Activated CD4-positive, CD25-positive, alpha-beta regulatory T cell treated with anti-CD3 and anti-CD28 coated beads, Interleukin-2, amount 50 U/mL, for 16 hours (primary cell): ENCODE results near the gene SSBP3.

Experiments
- DNase-seq: peaks from one replicate; pipeline ENCODE4 v3.0.0-alpha.2; 2020; ENCODE audit warnings: low read depth, low spot score

SSBP3 gene

GRCh38 chr1:54305906-54306514 is 100.2 kb downstream of the SSBP3 start:
- DNase-seq = no peak

GRCh38 chr1:54304518-54304917 is 101.7 kb downstream of the SSBP3 start:
- DNase-seq = no peak

- no peak for DNase-seq
These were observed 103.0 kb downstream of the SSBP3 start for GRCh38 chr1:54302951-54303843.

GRCh38 chr1:54302549-54302948 is 103.6 kb downstream of the SSBP3 start:
- no peak for DNase-seq

DNA sequence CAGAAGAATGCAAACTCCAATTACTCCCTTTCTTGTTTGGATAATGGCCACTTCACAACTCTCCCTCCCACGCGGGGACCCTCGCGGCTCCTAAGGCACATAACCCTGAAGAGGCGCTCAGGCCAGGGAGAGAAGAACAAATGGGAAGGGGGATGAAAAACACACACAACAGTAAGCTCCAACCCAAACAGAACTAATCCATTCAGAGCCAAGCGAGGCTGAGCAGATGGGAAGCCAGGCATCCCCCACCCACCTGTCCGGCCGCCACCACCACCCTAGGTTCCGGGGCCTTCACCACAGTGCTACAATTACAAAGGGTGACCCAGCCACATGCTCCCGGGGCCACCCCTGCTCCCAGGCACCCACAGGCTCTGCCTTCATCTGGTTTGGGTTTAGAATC is 104.7 kb downstream of the SSBP3 start:
- no peak for DNase-seq

GRCh38 chr1:54300401-54300800 is 105.8 kb downstream of the SSBP3 start:
- DNase-seq = no peak

- DNase-seq = no peak
These were observed 107.2 kb downstream of the SSBP3 start for GRCh38 chr1:54299037-54299436.

DNA sequence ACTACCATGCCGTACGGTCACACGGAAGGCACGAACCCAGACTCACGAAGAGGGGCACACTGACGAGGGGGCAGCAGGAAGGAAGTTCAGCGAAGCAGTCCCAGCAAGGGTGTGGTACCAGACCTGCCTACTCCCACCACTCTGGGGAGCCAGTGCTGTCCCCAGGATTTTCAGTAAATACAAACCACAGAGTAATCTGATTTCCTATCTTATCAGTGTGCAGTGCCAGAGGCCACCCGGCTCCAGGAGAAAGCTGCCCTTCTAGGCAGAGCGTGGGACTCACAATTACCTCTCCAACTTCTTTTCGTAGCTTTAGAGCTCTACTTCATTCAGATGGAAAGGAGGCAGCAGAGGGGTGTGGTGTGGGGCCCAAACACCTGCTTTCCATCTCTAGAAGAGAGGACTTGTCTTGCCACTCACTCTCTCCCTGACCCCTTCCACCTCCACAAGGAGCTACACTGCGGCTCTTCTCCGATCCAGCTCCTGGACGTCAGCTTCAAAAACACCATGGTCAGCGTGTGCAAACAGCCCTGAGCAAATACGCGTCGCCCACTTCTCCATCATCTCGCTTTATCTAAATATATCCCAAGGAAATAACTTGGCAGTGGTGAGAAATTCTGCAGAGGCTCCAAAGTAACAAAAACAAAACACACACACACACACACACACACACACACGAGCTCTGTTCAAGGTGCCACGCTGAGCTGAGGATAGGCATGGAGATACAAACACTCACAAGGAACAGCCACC is 107.7 kb downstream of the SSBP3 start:
- DNase-seq = no peak

- DNase-seq = no peak
These were observed 108.5 kb downstream of the SSBP3 start for GRCh38 chr1:54297596-54298283.

DNA sequence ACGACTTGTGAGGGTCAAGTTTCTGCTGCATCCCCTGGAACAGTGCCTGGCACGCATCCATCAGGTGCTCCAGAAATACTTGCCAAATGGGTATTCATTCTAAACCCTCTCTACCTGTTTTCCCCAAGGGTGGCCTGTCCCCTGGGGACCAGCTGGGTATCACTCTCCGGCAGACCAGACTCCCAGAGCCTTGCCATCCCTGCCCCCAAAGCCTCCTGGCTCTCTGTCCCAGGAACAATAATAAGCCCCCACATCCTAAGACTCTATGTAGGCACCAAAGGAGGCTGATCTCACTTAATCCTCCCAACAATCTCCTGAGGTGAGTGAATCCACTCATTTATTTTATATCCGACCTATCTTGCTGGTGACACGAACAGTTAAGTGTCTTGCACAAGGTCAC is 109.5 kb downstream of the SSBP3 start:
- no peak for DNase-seq

DNA sequence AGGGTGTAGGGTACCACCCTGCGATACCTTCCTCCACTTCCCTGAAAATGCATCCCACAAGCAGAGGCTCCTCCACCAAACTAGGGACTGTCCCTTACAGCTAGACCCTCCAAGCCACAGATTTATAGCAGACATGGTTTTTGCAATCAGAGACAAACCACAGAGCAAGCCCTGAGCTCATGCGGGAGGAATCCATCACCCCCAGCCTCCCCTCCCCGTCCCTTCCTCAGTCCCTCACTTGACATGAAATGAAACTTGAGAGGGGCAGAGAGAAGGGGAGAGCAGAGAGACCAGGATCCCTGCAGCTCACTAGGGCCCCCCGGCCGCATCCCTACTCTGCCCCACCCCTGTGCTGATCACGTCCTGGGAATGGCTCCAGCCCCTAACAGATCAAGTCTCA is 111.3 kb downstream of the SSBP3 start:
- DNase-seq = no peak

DNA sequence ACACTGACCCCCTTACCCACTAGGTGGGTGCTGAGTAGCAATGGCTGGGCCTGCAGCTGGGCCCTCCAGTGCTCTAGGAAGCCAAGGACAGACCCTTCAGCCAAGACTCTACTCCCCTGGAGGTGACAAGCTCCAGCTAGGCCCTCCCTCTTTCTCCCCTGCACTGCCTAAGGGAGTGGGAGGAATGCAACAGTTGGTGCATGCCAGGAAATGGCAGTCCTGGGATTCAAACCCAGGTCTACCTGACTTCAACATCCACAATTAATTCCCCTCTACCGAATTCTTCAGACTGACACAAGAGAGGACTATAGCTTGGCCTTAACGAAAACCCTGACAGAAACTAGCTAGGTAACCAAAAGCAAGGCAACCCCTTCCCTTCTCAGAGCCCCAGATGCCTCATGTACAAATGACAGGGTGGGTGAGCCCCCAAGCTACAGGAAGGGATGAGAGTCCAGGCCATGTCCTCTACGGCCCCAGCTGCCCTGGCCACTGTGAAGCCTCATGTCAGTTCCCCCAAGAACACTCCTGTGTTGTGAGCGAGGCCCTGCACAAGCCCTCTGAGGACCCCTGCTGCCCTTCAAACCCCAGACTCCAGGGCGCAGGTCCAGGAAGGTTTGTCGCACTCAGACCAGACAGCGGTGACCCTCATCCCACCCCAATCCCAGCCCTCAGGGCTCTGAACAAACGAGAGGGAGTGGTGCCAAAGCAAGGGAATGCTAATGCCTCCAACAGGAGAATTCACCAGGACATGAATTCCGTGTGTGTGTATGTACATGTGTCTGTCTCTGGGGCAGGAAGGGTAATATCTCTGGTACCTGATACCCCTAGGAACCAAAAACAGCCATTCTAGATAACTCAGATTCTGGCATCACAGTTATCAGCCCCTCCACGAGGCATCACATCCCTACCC is 113.9 kb downstream of the SSBP3 start:
- no peak for DNase-seq

DNA sequence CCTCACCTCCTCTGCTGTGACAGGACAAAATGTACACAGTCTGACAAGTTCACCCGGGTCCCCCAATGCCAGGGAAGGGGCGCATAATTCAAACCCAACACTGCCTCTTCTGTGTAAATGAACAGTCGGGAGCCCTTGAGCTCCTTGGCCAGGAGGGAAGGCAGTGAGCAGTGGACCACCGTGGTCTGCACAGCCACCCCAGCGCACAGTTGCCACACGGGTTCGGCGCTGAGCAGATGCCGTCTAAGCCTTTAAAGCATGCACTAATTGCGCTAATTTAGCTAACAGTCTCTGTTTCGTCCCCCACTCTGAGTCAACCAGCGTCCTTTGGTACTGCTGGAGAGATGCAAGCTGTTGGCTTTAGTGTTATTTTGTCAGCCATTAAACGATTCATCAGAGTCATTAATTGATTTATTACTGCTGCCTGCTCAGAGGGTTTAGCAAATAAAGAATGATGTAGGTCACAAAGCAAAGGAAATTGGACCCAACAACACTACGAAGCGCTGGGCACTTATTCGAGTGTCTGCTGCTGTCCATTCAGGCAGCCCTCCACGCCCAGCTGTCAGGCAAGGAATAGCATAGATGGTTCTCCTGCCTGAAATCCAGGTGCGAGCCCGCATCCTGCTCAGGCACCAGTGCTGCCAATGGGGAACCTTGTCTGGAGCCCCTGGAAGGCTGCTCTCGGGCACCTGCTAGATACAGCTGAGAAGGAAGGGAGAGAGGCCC is 114.8 kb downstream of the SSBP3 start:
- no peak for DNase-seq

DNA sequence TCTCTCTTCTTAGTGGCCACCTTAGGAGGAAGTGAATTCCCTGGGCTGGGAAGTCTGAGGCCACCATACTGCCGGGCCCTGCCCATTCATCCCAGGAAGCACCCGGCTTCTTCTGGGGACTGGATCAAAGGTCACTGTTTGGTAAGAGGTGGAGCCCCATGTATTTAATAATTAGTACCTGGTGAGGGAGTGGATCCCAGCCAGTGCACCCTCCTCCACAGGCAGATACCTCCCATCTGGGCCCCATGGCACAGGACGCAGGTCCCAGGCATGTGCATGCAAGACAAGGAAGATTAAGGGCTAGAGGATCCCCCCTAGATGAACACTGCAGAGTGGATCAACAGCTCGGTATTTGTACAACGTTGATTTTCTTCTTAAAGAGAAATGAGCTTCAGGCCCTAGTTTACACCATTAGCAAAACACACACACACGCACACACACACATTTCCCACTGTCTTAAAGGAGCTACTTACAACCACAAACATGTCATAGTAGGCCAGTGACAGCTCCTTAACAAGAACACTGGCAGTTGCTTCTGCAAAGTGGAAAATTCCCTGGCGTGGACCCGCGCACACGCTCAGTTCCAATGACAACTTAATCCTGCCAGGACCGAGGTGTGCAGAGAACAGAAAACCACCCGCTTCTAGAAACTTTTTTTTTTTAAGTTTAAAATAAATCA is 115.5 kb downstream of the SSBP3 start:
- DNase-seq = no peak

DNA sequence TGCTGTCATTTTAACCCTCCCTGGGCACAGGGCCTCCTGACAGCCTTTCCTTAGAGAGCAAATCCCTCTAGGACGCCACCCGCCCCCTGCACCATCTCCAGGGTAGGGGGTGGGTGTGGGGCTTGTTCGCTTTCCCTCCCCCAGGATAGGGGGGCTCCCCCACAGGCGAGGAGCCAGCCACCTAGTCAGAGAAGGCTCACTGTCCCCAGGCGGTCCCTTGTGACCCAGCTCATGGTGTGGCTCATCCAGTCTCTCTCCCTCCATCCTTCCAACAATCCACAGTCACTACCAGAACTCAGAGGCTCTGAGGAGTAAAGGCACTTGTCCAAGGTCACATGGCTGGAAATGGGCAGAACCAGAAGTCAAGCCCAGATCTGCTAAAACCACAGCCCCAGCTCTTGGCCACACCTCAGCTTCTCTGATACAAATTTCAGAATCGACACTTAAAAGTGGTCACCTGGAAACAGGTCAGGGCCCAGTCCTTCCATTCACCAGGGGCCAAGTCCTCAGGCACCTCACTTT is 116.4 kb downstream of the SSBP3 start:
- no peak for DNase-seq

- DNase-seq = no peak
These were observed 118.4 kb downstream of the SSBP3 start for GRCh38 chr1:54287801-54288211.

GRCh38 chr1:54287176-54287650 is 119.0 kb downstream of the SSBP3 start:
- DNase-seq = no peak

DNA sequence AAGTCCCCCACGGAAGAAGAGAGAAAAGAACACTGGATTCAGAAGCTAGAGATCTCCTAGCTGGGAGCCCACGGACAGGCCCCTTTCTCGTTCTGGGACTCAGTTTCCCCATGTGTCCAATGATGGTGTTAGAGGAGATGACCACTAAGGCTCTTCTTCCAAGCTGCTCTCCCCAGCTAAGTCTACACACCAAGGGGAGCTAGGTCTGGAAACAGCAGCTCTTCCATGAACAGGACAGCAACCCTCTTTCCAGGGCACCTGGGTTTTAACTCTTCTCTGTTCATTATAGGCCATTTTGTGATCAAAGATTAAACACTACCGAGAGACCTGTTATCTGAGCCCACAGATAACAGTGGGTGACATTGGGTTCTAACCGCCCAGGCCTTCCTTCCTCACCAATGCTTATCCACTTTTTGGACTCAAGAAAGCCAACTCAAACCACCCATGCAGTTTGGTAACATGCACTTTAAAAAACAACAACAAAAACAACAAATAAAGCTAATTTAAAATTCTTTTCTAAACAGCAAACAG is 120.3 kb downstream of the SSBP3 start:
- no peak for DNase-seq
